H1 (cell line): ENCODE measurements around the gene C1RL. TPM values are rescaled to one million over a fixed set of nuclear protein-coding genes. Genes with fewer than 3 reads are reported as not detected.

Experiments used
- CTCF ChIA-PET: fragments of 300-600 bp; sonication (Branson Sonifier 250); formaldehyde crosslinking; loops from one replicate; lab custom pipeline; 2021; ENCODE audit not compliant: partially characterized antibody; lab: Charles Lee
- POLR2A ChIA-PET: fragments of 300-600 bp; sonication (Branson Sonifier 250); formaldehyde crosslinking; loops from one replicate; lab custom pipeline; 2021; ENCODE audit warnings: inconsistent platforms; ENCODE audit not compliant: partially characterized antibody; lab: Charles Lee
- DNase-seq, 2 experiments: peaks; one replicate each; pipeline versions ENCODE4 v3.0.0 to v3.0.0-alpha.2; 2010 to 2022; ENCODE audit warnings: low spot score in 2 of 2, low read depth in 1 of 2, mixed read lengths in 1 of 2
- FAIRE-seq: peaks from 2 replicates; lab custom pipeline; 2011; peaks lifted over from hg19 to GRCh38; lab: Jason Lieb, UNC
- H2AFZ ChIP-seq: 2 replicates; pipeline ENCODE4 v1.8.1; 2012; ENCODE audit warnings: low read length, inconsistent platforms
- H2AK5ac ChIP-seq: 2 replicates; pipeline ENCODE4 v1.6.1; 2013; ENCODE audit warnings: low read depth, low read length
- H2BK120ac ChIP-seq: replicated peaks from 2 replicates; pipeline ENCODE3; 2013; ENCODE audit warnings: low read depth, low read length, inconsistent platforms
- H2BK12ac ChIP-seq: 2 replicates; pipeline ENCODE4 v1.6.1; 2013; ENCODE audit warnings: low read depth, low read length
- H2BK15ac ChIP-seq: 2 replicates; pipeline ENCODE4 v1.6.1; 2013; ENCODE audit warnings: low read length
- H2BK20ac ChIP-seq: 2 replicates; pipeline ENCODE4 v1.6.1; 2013; ENCODE audit warnings: low read length
- H2BK5ac ChIP-seq: 2 replicates; pipeline ENCODE4 v1.6.1; 2013; ENCODE audit warnings: low read depth, low read length
- H3K14ac ChIP-seq: 2 replicates; pipeline ENCODE4 v1.6.1; 2013; ENCODE audit warnings: inconsistent platforms; ENCODE audit not compliant: insufficient read length
- H3K18ac ChIP-seq: 2 replicates; pipeline ENCODE4 v1.6.1; 2013; ENCODE audit warnings: low read length; ENCODE audit errors: extremely low read depth
- H3K23ac ChIP-seq: 2 replicates; pipeline ENCODE4 v1.6.1; 2013; ENCODE audit warnings: inconsistent platforms; ENCODE audit not compliant: insufficient read length
- H3K23me2 ChIP-seq: 2 replicates; pipeline ENCODE4 v1.6.1; 2013; ENCODE audit warnings: low read depth, low read length
- H3K27ac ChIP-seq: 2 replicates; pipeline ENCODE4 v1.6.1; 2011; ENCODE audit warnings: low read depth, low read length, inconsistent platforms
- H3K27me3 ChIP-seq, 4 experiments: replicated peaks in 1 of 4; 1 replicate in 1 of 4; 2 replicates in 3 of 4; pipeline versions ENCODE4 v1.6.1 to v1.8.1; 2011 to 2013; ENCODE audit warnings: low read length in 3 of 4, mild to moderate bottlenecking in 3 of 4, inconsistent platforms in 2 of 4, mixed read lengths in 2 of 4, moderate library complexity in 1 of 4; ENCODE audit not compliant: control insufficient read depth in 3 of 4, insufficient read depth in 3 of 4; ENCODE audit errors: extremely low read depth in 1 of 4
- H3K36me3 ChIP-seq, 4 experiments: 2 replicates each; pipeline versions ENCODE4 v1.6.1 to v1.8.1; 2011 to 2013; ENCODE audit warnings: mild to moderate bottlenecking in 4 of 4, low read length in 3 of 4, moderate library complexity in 2 of 4, control low read depth in 1 of 4, inconsistent platforms in 1 of 4; ENCODE audit not compliant: insufficient read depth in 4 of 4, control insufficient read depth in 2 of 4
- H3K4ac ChIP-seq: replicated peaks from 2 replicates; pipeline ENCODE3; 2013; ENCODE audit warnings: low read length, low read depth, mixed read lengths, inconsistent platforms; ENCODE audit not compliant: insufficient read length
- H3K4me1 ChIP-seq, 4 experiments: replicated peaks in 1 of 4; 1 replicate in 1 of 4; 2 replicates in 3 of 4; pipeline versions ENCODE4 v1.6.1 to v1.8.1; 2011 to 2013; ENCODE audit warnings: low read length in 3 of 4, inconsistent platforms in 2 of 4, mixed read lengths in 1 of 4; ENCODE audit not compliant: insufficient read depth in 4 of 4, control insufficient read depth in 3 of 4
- H3K4me2 ChIP-seq, 2 experiments: 2 replicates each; pipeline versions ENCODE4 v1.6.1 to v1.8.1; 2011 to 2013; ENCODE audit warnings: low read depth in 2 of 2, low read length in 2 of 2, control low read depth in 1 of 2, inconsistent platforms in 1 of 2, mild to moderate bottlenecking in 1 of 2; ENCODE audit not compliant: insufficient read depth in 1 of 2
- H3K4me3 ChIP-seq, 4 experiments: fragments of 200-600, 300-600 bp in 1 of 4; sonication (generic), shearing (Covaris generic), sonication (Bioruptor Twin) in 1 of 4; 2 replicates each; pipeline versions ENCODE4 v1.5.1 to v1.8.1; 2011 to 2016; ENCODE audit warnings: low read length in 4 of 4, low read depth in 3 of 4, control low read depth in 2 of 4, inconsistent platforms in 2 of 4, mild to moderate bottlenecking in 2 of 4, mixed read lengths in 1 of 4, moderate library complexity in 1 of 4; ENCODE audit not compliant: insufficient read depth in 2 of 4; ENCODE audit errors: extremely low read depth in 1 of 4
- H3K56ac ChIP-seq: replicated peaks from 2 replicates; pipeline ENCODE3; 2013; ENCODE audit warnings: low read depth, mild to moderate bottlenecking, mixed read lengths, low read length, inconsistent platforms; ENCODE audit not compliant: insufficient read length
- H3K79me1 ChIP-seq: 2 replicates; pipeline ENCODE4 v1.6.1; 2013; ENCODE audit warnings: low read depth, low read length, control low read depth
- H3K79me2 ChIP-seq, 2 experiments: 2 replicates each; pipeline versions ENCODE4 v1.6.1 to v1.8.1; 2012 to 2013; ENCODE audit warnings: low read length in 2 of 2, mild to moderate bottlenecking in 2 of 2, inconsistent platforms in 1 of 2; ENCODE audit not compliant: insufficient read depth in 2 of 2, control insufficient read depth in 1 of 2
- H3K9ac ChIP-seq, 4 experiments: replicated peaks in 1 of 4; 1 replicate in 1 of 4; 2 replicates in 3 of 4; pipeline versions ENCODE4 v1.6.1 to v1.8.1; 2011 to 2013; ENCODE audit warnings: low read depth in 3 of 4, low read length in 3 of 4, control low read depth in 2 of 4, mild to moderate bottlenecking in 2 of 4, moderate library complexity in 2 of 4, inconsistent platforms in 1 of 4; ENCODE audit errors: extremely low read depth in 1 of 4
- H3K9me3 ChIP-seq, 2 experiments: 2 replicates each; pipeline versions ENCODE4 v1.6.1 to v1.8.1; 2012 to 2013; ENCODE audit warnings: mild to moderate bottlenecking in 2 of 2, moderate library complexity in 2 of 2, control low read depth in 1 of 2, inconsistent platforms in 1 of 2, low read depth in 1 of 2, low read length in 1 of 2, mixed read lengths in 1 of 2; ENCODE audit not compliant: insufficient read depth in 2 of 2
- H4K20me1 ChIP-seq, 2 experiments: replicated peaks in 1 of 2; 2 replicates each; pipeline versions ENCODE3 to v1.8.1; 2011 to 2013; ENCODE audit warnings: inconsistent platforms in 2 of 2, low read length in 2 of 2, mild to moderate bottlenecking in 1 of 2; ENCODE audit not compliant: insufficient read depth in 2 of 2, control insufficient read depth in 1 of 2
- H4K5ac ChIP-seq: 2 replicates; pipeline ENCODE4 v1.6.1; 2013; ENCODE audit warnings: low read length, low read depth, mixed read lengths, inconsistent platforms; ENCODE audit not compliant: insufficient read length
- H4K8ac ChIP-seq: 2 replicates; pipeline ENCODE4 v1.8.0; 2013; ENCODE audit warnings: mild to moderate bottlenecking, moderate library complexity, low read length, inconsistent platforms; ENCODE audit not compliant: insufficient read depth; ENCODE audit errors: extremely low read depth
- H4K91ac ChIP-seq: replicated peaks from 2 replicates; pipeline ENCODE3; 2013; ENCODE audit warnings: low read length, mixed read lengths, inconsistent platforms; ENCODE audit not compliant: insufficient read length
- SP1 ChIP-seq: IDR thresholded peaks from 2 replicates; pipeline ENCODE4 v1.6.1; 2011; ENCODE audit warnings: low read depth, low read length
- WGBS, 2 experiments: shearing (Covaris generic) in 1 of 2; methylation state at CpG; one replicate each; pipeline versions ENCODE4 v1.1.6 to v1.1.7; 2013 to 2015; ENCODE audit warnings: low lambda C conversion rate in 2 of 2, mixed read lengths in 2 of 2, inconsistent platforms in 1 of 2, low coverage in 1 of 2, missing lambda C conversion rate in 1 of 2; ENCODE audit not compliant: insufficient replicate concordance in 2 of 2, insufficient coverage in 1 of 2, insufficient read length in 1 of 2; ENCODE audit errors: extremely low coverage in 1 of 2, missing lambda C conversion rate in 1 of 2; 5-methylcytosine and 5-hydroxymethylcytosine counted together
- polyA plus RNA-seq, 7 experiments: library from polyadenylated mRNA; depleted of rRNA in 3 of 7; stranded (reverse) in 5 of 7; unstranded in 2 of 7; fragments of >200 nt in 5 of 7; fragments of 200-250 nt in 2 of 7; gene quantifications; 1 replicate in 5 of 7; 2 replicates in 1 of 7; 4 replicates in 1 of 7; pipeline versions ENCODE4 v1.2.1 to v1.2.3, GENCODE V29; 2011 to 2013; ENCODE audit warnings: missing spikeins in 2 of 7, mixed read lengths in 2 of 7
- total RNA-seq: library from RNA; stranded (reverse); fragmentation: NEBNext Ultra II Directional; extraction: Animal tissue kit (Norgen Biotek cat#: 25700); gene quantifications from 2 replicates; pipeline ENCODE4 v1.2.1, GENCODE V29; 2021

C1RL gene
- total and polyA plus RNA-seq, 2 of the 8 experiments (the other 6 are each of a cell fraction or from before 2014, with no cell fraction given) = 11.4 to 15.5 TPM

- Histone ChIP-seq H2BK15ac (no peak overlapping the region), H2BK20ac (no peak overlapping the region), H3K27me3 (no peaks in the 10 kb centered on the region), H3K4me2 (no peak overlapping the region), H3K23ac (no peak overlapping the region), H3K9me3 (no peaks in the 10 kb centered on the region), H3K56ac (no peak overlapping the region), H2BK12ac (no peak overlapping the region), H2BK120ac (no peak overlapping the region), H3K9ac (no peak overlapping the region), H2AK5ac (no peak overlapping the region), H2AFZ (no peak overlapping the region)
- TF ChIP-seq SP1 = no peak
- TF ChIP-seq, all 59 proteins: peak for 0
- POLR2A ChIA-PET = no interaction called here
- H4K5ac ChIP-seq = no peak overlapping the region
- FAIRE-seq = no peak
- H3K4ac ChIP-seq = no peak overlapping the region
- CTCF ChIA-PET = interaction anchor here (1.3 kb wide), 1 partner anchor 8 kb away, joined by 3 read pairs; no protein-coding TSS in a partner anchor
- no peak for DNase-seq
- no peaks in the 10 kb centered on the region for H3K79me2 ChIP-seq
- H4K91ac ChIP-seq = no peak overlapping the region
- no peak overlapping the region for H3K4me3 ChIP-seq
- H3K23me2 ChIP-seq = no peaks in the 10 kb centered on the region
- H4K20me1 ChIP-seq = no peaks in the 10 kb centered on the region
- 76% methylated on average over 6 of the region's 6 CpGs; no CpG with 5 or more reads in 1 of the 2 experiments for WGBS, 2 experiments
- H3K14ac ChIP-seq = no peak overlapping the region
- no peak overlapping the region for H4K8ac ChIP-seq
- no peak overlapping the region for H3K27ac ChIP-seq
- H3K4me1 ChIP-seq = no peaks in the 10 kb centered on the region
- H2BK5ac ChIP-seq = no peak overlapping the region
- H3K36me3 ChIP-seq = no peaks in the 10 kb centered on the region
- H3K18ac ChIP-seq = no peak overlapping the region
- H3K79me1 ChIP-seq = no peaks in the 10 kb centered on the region
These were observed 37.0 kb downstream of the C1RL start for GRCh38 chr12:7072035-7072434.
